Adrenal gland (tissue), 12 donors: ENCODE results near the gene RAD51B. TPM values are rescaled to one million over a fixed set of nuclear protein-coding genes. Genes with fewer than 3 reads are reported as not detected.

Source experiments
- DNase-seq, 7 donors: peaks; one replicate each; pipeline ENCODE4 v3.0.0-alpha.2; 2019 to 2020
- H3K27ac ChIP-seq, 5 donors: fragments of 200-600 bp; sonication (generic) in 4 of 5; 1 replicate in 3 of 5; 2 replicates in 2 of 5; pipeline versions ENCODE4 v1.5.1 to v1.8.0; 2016 to 2020; ENCODE audit warnings: mild to moderate bottlenecking in 1 of 5
- H3K27me3 ChIP-seq: fragments of 200-600 bp; 2 replicates; pipeline ENCODE4 v1.8.0; 2021
- H3K36me3 ChIP-seq, 2 donors: fragments of 200-600 bp; replicated peaks in 1 of 2; 1 replicate in 1 of 2; 2 replicates in 1 of 2; pipeline versions ENCODE4 v1.5.1 to v1.8.0; 2018 to 2022
- H3K4me1 ChIP-seq, 2 donors: fragments of 200-600 bp; replicated peaks in 1 of 2; 1 replicate in 1 of 2; 2 replicates in 1 of 2; pipeline versions ENCODE4 v1.5.1 to v1.8.0; 2018 to 2021
- H3K4me3 ChIP-seq, 4 donors: fragments of 200-600 bp; sonication (generic) in 3 of 4; one replicate each; pipeline ENCODE4 v1.5.1; 2016 to 2018
- H3K9me3 ChIP-seq, 3 donors: fragments of 200-600 bp; sonication (generic) in 1 of 3; replicated peaks in 1 of 3; 1 replicate in 2 of 3; 2 replicates in 1 of 3; pipeline versions ENCODE4 v1.5.1 to v1.8.0; 2016 to 2021
- POLR2A ChIP-seq, 2 donors: fragments of 450-650 bp; IDR thresholded peaks; one replicate each; pipeline ENCODE4 v1.6.1; 2017; ENCODE audit warnings: antibody characterized with exemption in 2 of 2, mild to moderate bottlenecking in 2 of 2, moderate library complexity in 1 of 2
- WGBS, 4 donors: extraction: QIAGEN DNeasy Blood & Tissue Kit in 2 of 4; methylation state at CpG; one replicate each; pipeline versions ENCODE4 v1.1.5 to v1.1.7; 2013 to 2017; 5-methylcytosine and 5-hydroxymethylcytosine counted together
- intact Hi-C, 2 donors: fragments of 100-400 bp; cut with DNase I; formaldehyde crosslinking; loops; one replicate each; pipeline versions ENCODE4 v1.14.1 to v1.15.0; 2022 to 2023
- polyA plus RNA-seq, 3 donors: library from polyadenylated mRNA; stranded (reverse); fragments of 200-250 nt in 2 of 3; fragments of 350-450 nt in 1 of 3; fragmentation: Illumina TruSeq in 1 of 3; extraction: RNeasy Lipid Tissue Mini Kit (QIAGEN cat#74804) in 1 of 3; gene quantifications; one replicate each; pipeline ENCODE4 v1.2.3, GENCODE V29; 2013 to 2014
- total RNA-seq, 9 donors: library from RNA; depleted of rRNA in 4 of 9; stranded (reverse); fragments of >200 nt in 4 of 9; fragments of 120-200 nt in 1 of 9; fragmentation: NEBNext Ultra II Directional in 1 of 9; extraction: Animal tissue kit (Norgen Biotek cat#: 25700) in 1 of 9; gene quantifications; one replicate each; pipeline versions ENCODE4 v1.1.0 to v1.2.4, GENCODE V29; 2013 to 2023
- TF ChIP-seq, protein P1 (sequence below), 6 experiments: fragments of 450-650 bp in 4 of 6; fragments of 200-600 bp in 2 of 6; sonication (generic) in 1 of 6; IDR thresholded peaks; 1 replicate in 5 of 6; 2 replicates in 1 of 6; pipeline versions ENCODE4 v1.5.1 to v1.8.0; 2016 to 2021; ENCODE audit warnings: antibody characterized with exemption in 6 of 6, mild to moderate bottlenecking in 2 of 6, moderate library complexity in 1 of 6
- donor health status: healthy with polysubstance abuse.
- donor health status: Bipolar disorder and iron deficiency.
- donor health status: DM: yes; HTN: yes; CAD: no.
- donor health status: DM: no; HTN: no; CAD: no.
- donor health status: DM: no; HTN: no; CAD: no.
- donor health status: DM: yes; HTN: yes; CAD: no.

Gene RAD51B
- total and polyA plus RNA-seq, 12 donors: 2.3 to 24.6 (median 12.4) TPM

DNA sequence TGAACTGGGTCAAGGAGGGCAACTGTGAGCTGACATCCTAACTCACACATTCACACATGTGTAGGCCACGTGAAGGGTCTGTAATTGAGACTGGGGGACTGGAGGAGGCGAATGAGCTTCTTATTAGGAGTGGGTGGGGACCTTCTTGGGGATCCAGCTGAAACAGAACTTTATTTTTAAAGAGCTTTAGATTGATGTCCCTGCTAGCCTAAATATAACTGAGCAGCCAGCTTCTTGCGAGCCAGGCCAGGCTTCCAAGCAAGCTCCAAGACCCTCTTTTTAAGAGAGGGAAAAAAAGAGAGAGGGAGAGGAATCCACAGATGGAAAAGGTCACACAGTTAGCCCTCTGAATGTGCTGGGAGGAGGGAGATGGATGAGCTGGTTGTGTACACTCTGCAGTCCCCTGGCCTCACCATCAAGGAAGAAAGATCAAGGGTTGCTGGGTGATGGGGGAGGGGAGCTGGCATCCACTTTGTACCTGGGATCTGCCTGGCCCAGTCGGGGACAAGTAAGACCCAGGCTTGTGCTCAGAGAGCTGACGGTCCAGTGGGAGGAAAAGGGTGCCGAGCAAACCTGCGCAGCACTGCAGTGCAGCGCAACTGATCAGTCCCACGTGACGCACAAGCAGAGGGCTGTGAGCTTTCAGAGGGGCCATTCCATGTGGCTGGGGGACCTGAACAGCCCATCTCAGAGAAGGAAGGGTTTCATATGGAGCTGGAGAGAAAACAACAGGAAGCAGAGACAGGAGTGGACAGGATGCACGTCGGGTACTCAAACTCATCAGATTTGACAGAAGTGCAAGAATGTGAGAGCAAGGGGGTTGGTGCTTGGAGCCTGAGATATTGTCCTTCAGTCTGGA lies 818.8 kb downstream of the RAD51B start:
- intact Hi-C loops: no loop called here
- DNase-seq: peak in 3 of 7 donors; percentile 15 to 43 (median 15)
- H3K4me3 ChIP-seq: no peak overlapping the region
- no peaks in the 10 kb centered on the region for H3K27me3 ChIP-seq
- peak overlapping the region in 3 of 5 donors; percentile 48 to 73 (median 64) for H3K27ac ChIP-seq
- no peaks in the 10 kb centered on the region for H3K36me3 ChIP-seq
- H3K9me3 ChIP-seq: peaks cover 0 to 10% (median 0%) of the 10 kb centered on the region in 3 donors
- TF ChIP-seq, protein P1, sequence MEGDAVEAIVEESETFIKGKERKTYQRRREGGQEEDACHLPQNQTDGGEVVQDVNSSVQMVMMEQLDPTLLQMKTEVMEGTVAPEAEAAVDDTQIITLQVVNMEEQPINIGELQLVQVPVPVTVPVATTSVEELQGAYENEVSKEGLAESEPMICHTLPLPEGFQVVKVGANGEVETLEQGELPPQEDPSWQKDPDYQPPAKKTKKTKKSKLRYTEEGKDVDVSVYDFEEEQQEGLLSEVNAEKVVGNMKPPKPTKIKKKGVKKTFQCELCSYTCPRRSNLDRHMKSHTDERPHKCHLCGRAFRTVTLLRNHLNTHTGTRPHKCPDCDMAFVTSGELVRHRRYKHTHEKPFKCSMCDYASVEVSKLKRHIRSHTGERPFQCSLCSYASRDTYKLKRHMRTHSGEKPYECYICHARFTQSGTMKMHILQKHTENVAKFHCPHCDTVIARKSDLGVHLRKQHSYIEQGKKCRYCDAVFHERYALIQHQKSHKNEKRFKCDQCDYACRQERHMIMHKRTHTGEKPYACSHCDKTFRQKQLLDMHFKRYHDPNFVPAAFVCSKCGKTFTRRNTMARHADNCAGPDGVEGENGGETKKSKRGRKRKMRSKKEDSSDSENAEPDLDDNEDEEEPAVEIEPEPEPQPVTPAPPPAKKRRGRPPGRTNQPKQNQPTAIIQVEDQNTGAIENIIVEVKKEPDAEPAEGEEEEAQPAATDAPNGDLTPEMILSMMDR (IDR thresholded peaks at IDR 0.05): no peak
- TF ChIP-seq POLR2A (IDR thresholded peaks at IDR 0.05): no peak
- 78 to 84% (median 81%) methylated on average over 12 of the region's 12 CpGs for WGBS, 4 donors
- H3K4me1 ChIP-seq: peaks cover 0 to 36% of the 10 kb centered on the region in 2 donors

DNA sequence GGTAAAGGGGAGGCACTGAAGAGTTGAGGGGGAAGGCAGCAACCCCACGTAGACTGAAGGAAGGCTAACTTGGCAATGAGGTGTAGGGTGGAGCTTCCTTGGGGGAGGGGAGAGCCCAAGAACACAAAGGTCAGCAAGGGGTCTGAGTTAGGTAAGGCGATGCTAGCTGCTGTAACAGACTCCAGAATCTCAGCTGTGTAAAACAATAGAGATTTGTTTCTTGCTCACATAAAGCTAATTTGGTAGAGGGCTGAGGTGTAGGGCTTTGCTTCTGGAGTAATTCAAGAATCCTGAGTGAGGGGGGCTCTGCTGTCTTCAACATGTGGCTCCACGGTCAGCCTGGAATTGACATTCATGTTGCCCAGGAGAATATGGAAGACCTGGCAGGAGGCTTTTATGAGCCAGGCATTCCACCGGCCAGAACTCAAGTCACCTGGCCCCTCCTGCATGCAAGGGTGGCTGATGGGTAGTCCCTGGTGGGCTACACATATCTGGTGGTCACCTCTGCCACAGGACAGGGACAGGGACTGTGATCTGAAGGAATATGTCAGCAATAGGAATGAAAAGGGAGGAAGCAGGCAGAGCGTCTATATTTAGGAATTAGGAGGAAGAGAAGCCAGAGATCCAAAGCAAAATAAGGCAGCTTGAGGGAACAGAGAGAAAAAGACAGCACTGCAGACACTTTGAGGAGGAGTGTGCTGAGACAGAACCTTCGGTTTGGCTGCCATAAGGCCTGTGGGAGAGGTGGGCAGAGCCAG lies 819.6 kb downstream of the RAD51B start:
- Histone ChIP-seq H3K4me1 (peaks cover 0 to 28% of the 10 kb centered on the region in 2 donors), H3K27me3 (no peaks in the 10 kb centered on the region), H3K36me3 (no peaks in the 10 kb centered on the region), H3K4me3 (no peak overlapping the region), H3K27ac (peak overlapping the region in 2 of 5 donors; percentile 41 to 73), H3K9me3 (peaks cover 0 to 10% (median 0%) of the 10 kb centered on the region in 3 donors)
- intact Hi-C loops: no loop called here
- no peak for TF ChIP-seq POLR2A (IDR thresholded peaks at IDR 0.05)
- TF ChIP-seq, protein P1 (IDR thresholded peaks at IDR 0.05): no peak
- peak in 2 of 7 donors; percentile 10 to 23 for DNase-seq
- 66 to 74% (median 72%) methylated on average over 6 of the region's 6 CpGs for WGBS, 4 donors

- Histone ChIP-seq H3K4me1 (peaks cover 0 to 28% of the 10 kb centered on the region in 2 donors), H3K36me3 (no peaks in the 10 kb centered on the region), H3K9me3 (peaks cover 0 to 10% (median 0%) of the 10 kb centered on the region in 3 donors), H3K27ac (peak overlapping the region in 2 of 5 donors; percentile 41 to 73), H3K4me3 (no peak overlapping the region), H3K27me3 (no peaks in the 10 kb centered on the region)
- no peak for TF ChIP-seq POLR2A (IDR thresholded peaks at IDR 0.05)
- TF ChIP-seq, protein P1 (IDR thresholded peaks at IDR 0.05): no peak
- intact Hi-C loops: no loop called here
- 84 to 91% (median 89%) methylated on average over 10 of the region's 10 CpGs for WGBS, 4 donors
- DNase-seq: peak in 3 of 7 donors; percentile 8 to 43 (median 15)
Measured at GRCh38 chr14:68639758-68640574, 820.4 kb downstream of the RAD51B start.
